Parathyroid adenoma (tissue), 2 donors: ENCODE data around the gene CAMK1D.
"Not testable (repeated sequence)": the region's sequence is repeated elsewhere in the genome, so short reads cannot be mapped to it uniquely, and the experiment has no call there.

Source experiments
- H2AFZ ChIP-seq: fragments of 300-600 bp; sonication (generic); one replicate; pipeline ENCODE4 v1.7.0; 2017; ENCODE audit warnings: antibody characterized with exemption, mild to moderate bottlenecking
- H3K27ac ChIP-seq: fragments of 300-600 bp; sonication (generic); one replicate; pipeline ENCODE4 v1.7.0; 2017
- H3K27me3 ChIP-seq: fragments of 300-600 bp; sonication (generic); one replicate; pipeline ENCODE4 v1.7.0; 2017; ENCODE audit warnings: low read length; ENCODE audit not compliant: control insufficient read depth, insufficient read depth
- H3K36me3 ChIP-seq: fragments of 300-600 bp; sonication (generic); one replicate; pipeline ENCODE4 v1.7.0; 2017; ENCODE audit warnings: low read length; ENCODE audit not compliant: control insufficient read depth, insufficient read depth
- H3K4me1 ChIP-seq: fragments of 300-600 bp; sonication (generic); one replicate; pipeline ENCODE4 v1.7.0; 2017; ENCODE audit warnings: control low read depth
- H3K4me2 ChIP-seq: fragments of 300-600 bp; sonication (generic); one replicate; pipeline ENCODE4 v1.7.0; 2017; ENCODE audit warnings: low read length
- H3K4me3 ChIP-seq: fragments of 300-600 bp; sonication (generic); one replicate; pipeline ENCODE4 v1.7.0; 2017; ENCODE audit warnings: low read depth, low read length
- H3K79me2 ChIP-seq: fragments of 300-600 bp; sonication (generic); one replicate; pipeline ENCODE4 v1.7.0; 2017; ENCODE audit warnings: control low read depth
- H3K9ac ChIP-seq: fragments of 300-600 bp; sonication (generic); one replicate; pipeline ENCODE4 v1.7.0; 2017; ENCODE audit warnings: mild to moderate bottlenecking
- H3K9me3 ChIP-seq: fragments of 300-600 bp; sonication (generic); one replicate; pipeline ENCODE4 v1.7.0; 2017; ENCODE audit warnings: low read length; ENCODE audit not compliant: control insufficient read depth
- CTCF ChIP-seq: fragments of 300-600 bp; sonication (generic); IDR thresholded peaks from one replicate; pipeline ENCODE4 v1.7.0; 2017; ENCODE audit warnings: antibody characterized with exemption, mild to moderate bottlenecking
- donor health status: primary hyperparathyroidism.

Gene CAMK1D

DNA sequence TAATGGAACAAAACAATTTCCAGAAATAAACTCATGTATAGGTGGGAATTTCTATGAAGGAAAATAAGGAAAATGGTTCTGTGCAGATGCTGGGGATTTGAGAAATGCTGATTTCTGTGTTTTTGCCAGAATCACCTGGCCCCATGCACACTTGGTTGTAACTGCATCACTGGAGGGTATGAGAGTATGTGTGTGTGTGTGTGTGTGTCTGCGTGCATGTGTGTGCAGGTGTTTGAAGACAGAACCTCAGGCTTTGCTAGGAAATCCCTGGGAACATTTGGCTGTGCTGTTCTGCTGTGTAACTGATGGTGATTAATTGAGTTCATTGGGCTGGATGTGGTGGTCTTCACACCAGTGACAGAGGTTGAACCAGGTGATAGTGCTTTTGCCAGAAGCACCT is 141.6 kb downstream of the CAMK1D start:
- H3K79me2 ChIP-seq: no peaks in the 10 kb centered on the region
- H2AFZ ChIP-seq: no peak overlapping the region
- H3K36me3 ChIP-seq: no peaks in the 10 kb centered on the region
- no peak for TF ChIP-seq CTCF
- no peak overlapping the region for H3K9ac ChIP-seq
- H3K27ac ChIP-seq: no peak overlapping the region
- no peak overlapping the region for H3K4me3 ChIP-seq
- no peaks in the 10 kb centered on the region for H3K4me1 ChIP-seq
- no peak overlapping the region for H3K4me2 ChIP-seq
- no peaks in the 10 kb centered on the region for H3K27me3 ChIP-seq
- H3K9me3 ChIP-seq: no peaks in the 10 kb centered on the region

- Histone ChIP-seq H3K9me3 (no peaks in the 10 kb centered on the region), H3K36me3 (no peaks in the 10 kb centered on the region), H3K4me3 (no peak overlapping the region), H3K27ac (no peak overlapping the region), H2AFZ (no peak overlapping the region), H3K4me1 (no peaks in the 10 kb centered on the region), H3K27me3 (no peaks in the 10 kb centered on the region), H3K9ac (no peak overlapping the region), H3K4me2 (no peak overlapping the region), H3K79me2 (no peaks in the 10 kb centered on the region)
- no peak for TF ChIP-seq CTCF
Observed at GRCh38 chr10:12491491-12491890, 142.1 kb downstream of the CAMK1D start.

DNA sequence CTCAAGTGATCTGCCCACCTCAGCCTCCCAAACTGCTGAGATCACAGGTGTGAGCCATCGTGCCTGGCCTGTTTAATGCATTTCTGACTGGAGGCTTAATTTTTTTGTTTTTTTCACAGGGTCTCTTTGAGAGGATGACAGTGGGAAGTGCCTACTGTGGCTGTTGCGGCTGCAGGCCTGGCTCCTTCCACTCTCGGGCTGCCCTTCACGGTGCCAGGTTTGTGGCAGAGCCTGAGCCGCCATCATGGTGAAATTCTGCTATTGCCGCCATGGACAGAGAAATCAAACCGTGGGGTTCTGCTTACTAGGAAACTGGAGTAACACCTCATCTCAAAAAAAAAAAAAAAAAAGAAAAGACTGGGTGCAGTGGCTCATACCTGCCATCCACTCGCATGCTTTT is 142.7 kb downstream of the CAMK1D start:
- no peak overlapping the region for H3K4me2 ChIP-seq

DNA sequence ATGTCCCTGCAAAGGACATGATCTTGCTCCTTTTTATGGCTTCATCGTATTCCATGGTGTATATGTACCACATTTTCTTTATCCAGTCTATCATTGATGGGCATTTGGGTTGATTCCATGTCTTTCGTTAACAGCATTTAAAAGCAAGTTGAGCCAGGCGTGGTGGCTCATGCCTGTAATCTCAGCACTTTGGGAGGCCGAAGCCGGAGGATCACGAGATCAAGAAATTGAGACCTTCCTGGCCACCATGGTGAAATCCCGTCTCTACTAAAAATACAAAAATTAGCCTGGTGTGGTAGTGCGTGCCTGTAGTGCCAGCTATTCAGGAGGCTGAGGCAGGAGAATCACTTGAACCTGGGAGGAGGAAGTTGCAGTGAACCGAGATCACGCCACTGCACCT is 147.7 kb downstream of the CAMK1D start:
- not testable (repeated sequence) for H3K4me3 ChIP-seq, H3K9ac ChIP-seq, H3K27me3 ChIP-seq, H3K9me3 ChIP-seq, H3K36me3 ChIP-seq, H3K4me2 ChIP-seq, H3K79me2 ChIP-seq, H3K27ac ChIP-seq, H2AFZ ChIP-seq, H3K4me1 ChIP-seq

More for the DNA sequence above, 142.7 kb downstream of the CAMK1D start:
- Histone ChIP-seq H3K9me3 (no peaks in the 10 kb centered on the region), H3K4me3 (no peak overlapping the region), H3K4me1 (no peaks in the 10 kb centered on the region), H3K79me2 (no peaks in the 10 kb centered on the region), H3K36me3 (no peaks in the 10 kb centered on the region), H3K27ac (no peak overlapping the region), H3K27me3 (no peaks in the 10 kb centered on the region), H2AFZ (no peak overlapping the region), H3K9ac (no peak overlapping the region)
- TF ChIP-seq CTCF: no peak

DNA sequence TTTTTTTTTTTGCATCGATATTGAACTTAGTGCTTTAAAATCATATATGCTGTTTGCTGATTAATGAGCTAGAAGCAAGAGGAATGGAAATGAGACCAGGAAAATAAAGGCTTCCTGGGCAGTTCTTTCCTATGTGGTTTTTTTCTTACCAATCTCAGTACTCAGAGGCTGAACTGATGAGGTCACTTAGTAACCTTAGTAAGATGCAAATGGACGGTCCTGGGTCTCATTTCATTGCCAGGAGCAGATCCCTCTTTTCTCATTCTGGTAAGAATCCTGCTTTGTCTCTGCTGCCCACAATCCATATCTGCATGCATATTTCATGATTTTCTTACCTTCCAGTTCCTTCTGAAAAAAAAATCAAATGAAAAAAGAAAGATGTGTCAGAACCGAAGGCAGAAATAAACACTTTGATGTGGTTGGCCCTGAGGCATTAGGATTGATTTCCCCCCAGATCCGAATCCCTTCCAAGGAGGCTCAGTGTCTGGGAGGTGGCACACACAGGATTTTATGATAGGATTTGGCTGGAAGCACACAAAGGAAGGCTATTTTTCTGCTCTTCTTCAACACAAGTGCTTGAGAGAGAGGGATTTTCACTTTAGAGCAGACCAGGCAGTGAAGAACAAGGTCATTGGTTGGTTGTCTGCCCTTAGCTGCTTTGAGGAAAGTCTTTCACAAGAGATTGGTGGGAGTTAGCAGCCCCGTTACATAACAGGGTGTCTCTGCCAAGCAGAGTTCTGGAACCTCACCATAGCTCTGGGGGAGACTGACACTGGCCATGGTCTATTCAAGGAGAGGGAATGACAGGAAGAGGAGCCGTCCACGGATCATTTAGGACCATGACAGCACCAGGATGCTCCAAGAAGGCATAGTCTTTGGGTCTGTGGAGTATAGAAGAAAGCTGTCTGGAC is 150.0 kb downstream of the CAMK1D start:
- no peaks in the 10 kb centered on the region for H3K36me3 ChIP-seq
- no peaks in the 10 kb centered on the region for H3K9me3 ChIP-seq
- no peaks in the 10 kb centered on the region for H3K79me2 ChIP-seq
- no peaks in the 10 kb centered on the region for H3K4me1 ChIP-seq
- no peak overlapping the region for H3K27ac ChIP-seq
- H3K9ac ChIP-seq: no peak overlapping the region
- H2AFZ ChIP-seq: no peak overlapping the region
- H3K27me3 ChIP-seq: no peaks in the 10 kb centered on the region
- TF ChIP-seq CTCF: no peak
- no peak overlapping the region for H3K4me2 ChIP-seq
- H3K4me3 ChIP-seq: no peak overlapping the region
